ENCODE data around the gene ACVR1. TPM values are rescaled to one million over a fixed set of nuclear protein-coding genes. Genes with fewer than 3 reads are reported as not detected.

ACVR1 gene
- total and polyA plus RNA-seq, 9 of the 15 experiments (the other 6 are each of a cell fraction or from before 2014, with no cell fraction given): 3.8 to 14.3 (median 6.9) TPM

DNA sequence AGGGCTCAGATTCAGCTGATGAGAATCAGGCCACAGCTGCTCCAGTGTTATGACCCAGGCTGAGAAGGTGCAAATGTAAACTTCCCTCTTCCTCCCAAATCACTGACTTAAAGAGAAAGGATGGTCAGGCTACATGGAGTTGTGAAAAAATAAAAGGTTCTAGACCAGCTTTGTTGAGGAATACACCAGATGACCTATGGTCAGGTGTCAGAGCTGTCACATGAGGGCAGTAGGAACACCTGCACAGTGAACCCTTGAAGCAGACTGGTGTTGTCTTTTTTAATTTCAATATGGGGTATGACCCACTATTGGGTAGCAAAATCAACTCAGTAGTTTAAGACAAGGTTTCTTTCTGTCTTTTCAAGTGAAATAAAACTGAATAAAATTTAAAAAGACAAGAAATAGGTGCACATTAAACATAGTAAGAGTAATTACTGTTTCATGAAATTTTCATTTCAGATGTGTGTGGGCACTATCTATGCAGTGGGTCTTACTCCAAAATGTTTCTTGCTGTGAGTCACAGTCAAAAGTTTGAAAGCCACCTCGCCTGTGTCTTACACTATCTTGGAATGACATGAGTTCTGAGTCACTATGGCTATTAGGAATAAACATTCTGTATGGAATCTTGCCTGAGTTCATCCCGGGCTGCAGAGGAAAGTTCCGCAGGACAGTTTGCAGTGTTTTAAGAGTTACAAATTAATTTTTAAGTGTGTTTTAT is 83.6 kb downstream of the ACVR1 start:
- no peak overlapping the region for H3K9ac ChIP-seq (ENCODE audit: insufficient read depth in 1 of 2, low read depth in 2 of 2, low read length in 2 of 2)
- H3K79me2 ChIP-seq (ENCODE audit: control insufficient read depth, insufficient read depth, low read length): no peaks in the 10 kb centered on the region
- no peaks in the 10 kb centered on the region for H3K9me1 ChIP-seq (ENCODE audit: control insufficient read depth, insufficient read depth, low read length)
- H4K20me1 ChIP-seq (replicated peaks; ENCODE audit: control insufficient read depth, insufficient read depth, low read length): no peaks in the 10 kb centered on the region
- H3K27me3 ChIP-seq (ENCODE audit: control insufficient read depth in 2 of 2, insufficient read depth in 2 of 2, low read length in 2 of 2): no peaks in the 10 kb centered on the region
- FAIRE-seq: peak; percentile 61
- no TSS peak for BruUV-seq (replicated peaks)
- in situ Hi-C loops (cut with MboI): no loop called here
- DNase-seq (ENCODE audit: extremely low read depth in 1 of 4, low spot score in 3 of 4): peak in 3 of 4 experiments; percentile 26 to 48 (median 28)
- H3K4me1 ChIP-seq (replicated peaks in 1 of 2; ENCODE audit: control insufficient read depth in 2 of 2, insufficient read depth in 2 of 2, low read length in 2 of 2): peaks cover 5 to 46% of the 10 kb centered on the region in 2 experiments
- intact Hi-C loops (cut with micrococcal nuclease): no loop called here
- ChIA-PET CTCF (ENCODE audit: low intra/inter-chr PET ratio) (no interaction called here), POLR2A (interaction anchor here (1.0 kb wide), 1 partner anchor 61 kb away, joined by 3 read pairs; no protein-coding TSS in a partner anchor)
- 49% methylated on average over 3 of the region's 3 CpGs for whole genome bisulfite sequencing (ENCODE audit: insufficient coverage, low coverage, missing lambda C conversion rate)
- no peak overlapping the region for H3K4me2 ChIP-seq (ENCODE audit: insufficient read depth, low read length)
- peaks cover 8% of the 10 kb centered on the region; the same call in 1 of the 3 replicates for H3K36me3 ChIP-seq (ENCODE audit: control insufficient read depth, insufficient read depth, low read length)
- H3K27ac ChIP-seq (ENCODE audit: extremely low read depth, low read depth, low read length): peak overlapping the region; percentile 3; the same call in 1 of the 3 replicates
- no peak overlapping the region for H3K4me3 ChIP-seq
- H2AFZ ChIP-seq (ENCODE audit: low read depth, low read length): no peak overlapping the region; the same call in 1 of the 2 replicates
- no peak for ATAC-seq
- H3K9me3 ChIP-seq (replicated peaks; ENCODE audit: control insufficient read depth, insufficient read depth, low read depth, low read length): no peaks in the 10 kb centered on the region
- TF ChIP-seq PHB2 (IDR thresholded peaks at IDR 0.05; ENCODE audit: low read depth) (no peak), FOXK2 (conservative IDR thresholded peaks at IDR 0.05 in 1 of 2, IDR thresholded peaks at IDR 0.05 in 1 of 2; ENCODE audit: low read depth in 2 of 2) (no peak), SETDB1 (IDR thresholded peaks at IDR 0.05; ENCODE audit: low read length) (no peak), NR2C2 (CRISPR knock-in tag; IDR thresholded peaks at IDR 0.05) (no peak), NR2C2 (tag; IDR thresholded peaks at IDR 0.05) (no peak), SMARCA5 (IDR thresholded peaks at IDR 0.05) (no peak), PCBP2 (IDR thresholded peaks at IDR 0.05; ENCODE audit: low read depth, low read length, poor library complexity, severe bottlenecking) (no peak), ZNF398 (CRISPR knock-in tag; IDR thresholded peaks at IDR 0.05) (no peak), ELF1 (tag; IDR thresholded peaks at IDR 0.05) (no peak), ZNF518B (CRISPR knock-in tag; IDR thresholded peaks at IDR 0.05) (no peak), ZFX (CRISPR knock-in tag; IDR thresholded peaks at IDR 0.05) (no peak), RBBP5 (IDR thresholded peaks at IDR 0.05; ENCODE audit: borderline replicate concordance, insufficient read depth, low read length, poor library complexity, severe bottlenecking) (no peak), RBM14 (IDR thresholded peaks at IDR 0.05; ENCODE audit: borderline replicate concordance, insufficient read depth, low read depth, low read length) (no peak)
- TF ChIP-seq, protein P1, sequence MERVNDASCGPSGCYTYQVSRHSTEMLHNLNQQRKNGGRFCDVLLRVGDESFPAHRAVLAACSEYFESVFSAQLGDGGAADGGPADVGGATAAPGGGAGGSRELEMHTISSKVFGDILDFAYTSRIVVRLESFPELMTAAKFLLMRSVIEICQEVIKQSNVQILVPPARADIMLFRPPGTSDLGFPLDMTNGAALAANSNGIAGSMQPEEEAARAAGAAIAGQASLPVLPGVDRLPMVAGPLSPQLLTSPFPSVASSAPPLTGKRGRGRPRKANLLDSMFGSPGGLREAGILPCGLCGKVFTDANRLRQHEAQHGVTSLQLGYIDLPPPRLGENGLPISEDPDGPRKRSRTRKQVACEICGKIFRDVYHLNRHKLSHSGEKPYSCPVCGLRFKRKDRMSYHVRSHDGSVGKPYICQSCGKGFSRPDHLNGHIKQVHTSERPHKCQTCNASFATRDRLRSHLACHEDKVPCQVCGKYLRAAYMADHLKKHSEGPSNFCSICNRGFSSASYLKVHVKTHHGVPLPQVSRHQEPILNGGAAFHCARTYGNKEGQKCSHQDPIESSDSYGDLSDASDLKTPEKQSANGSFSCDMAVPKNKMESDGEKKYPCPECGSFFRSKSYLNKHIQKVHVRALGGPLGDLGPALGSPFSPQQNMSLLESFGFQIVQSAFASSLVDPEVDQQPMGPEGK (CRISPR knock-in tag; IDR thresholded peaks at IDR 0.05; ENCODE audit: borderline replicate concordance): no peak

Measured in K562 (cell line).